K562 (cell line): ENCODE measurements around the gene MICAL2. TPM values are rescaled to one million over a fixed set of nuclear protein-coding genes. Genes with fewer than 3 reads are reported as not detected.

Source experiments
- ATAC-seq: fragments of 200-7000 bp; cut with Tn5 transposase; 3 replicates; pipeline ENCODE4 v1.9.1; 2020; ENCODE audit warnings: moderate library complexity
- BruUV-seq: library from RNA; stranded (reverse); fragments of 400-500 nt; replicated peaks from 2 replicates; lab custom pipeline; 2021; lab: Mats Ljungman, UMichigan
- CTCF ChIA-PET: fragments of 300-600 bp; formaldehyde crosslinking; extraction: SDS; loops from one replicate; lab custom pipeline; 2021; ENCODE audit warnings: low intra/inter-chr PET ratio; lab: Yijun Ruan, JAX
- POLR2A ChIA-PET: fragments of 300-600, 350-650 bp; sonication (Branson Sonifier 250); formaldehyde crosslinking; extraction: SDS; loops from one replicate; lab custom pipeline; 2021; ENCODE audit warnings: antibody characterized with exemption, inconsistent platforms; lab: Yijun Ruan, JAX
- DNase-seq, 4 experiments: peaks; one replicate each; pipeline versions ENCODE4 v3.0.0 to v3.0.0-alpha.2; 2011 to 2018; ENCODE audit warnings: low spot score in 3 of 4, mixed read lengths in 3 of 4; ENCODE audit errors: extremely low read depth in 1 of 4
- FAIRE-seq: peaks from 2 replicates; lab custom pipeline; 2011; peaks lifted over from hg19 to GRCh38; lab: Jason Lieb, UNC
- H2AFZ ChIP-seq: 2 replicates; pipeline ENCODE4 v1.6.0; 2011; ENCODE audit warnings: low read depth, low read length, control low read depth, inconsistent platforms
- H3K27ac ChIP-seq: fragments of 200-600 bp; 3 replicates; pipeline ENCODE4 v1.8.0; 2011; ENCODE audit warnings: low read depth, mild to moderate bottlenecking, control low read depth, inconsistent platforms, low read length, moderate library complexity, mixed read lengths; ENCODE audit errors: extremely low read depth
- H3K27me3 ChIP-seq, 2 experiments: fragments of 300-600 bp in 1 of 2; 2 replicates in 1 of 2; 3 replicates in 1 of 2; pipeline versions ENCODE4 v1.6.0 to v1.8.0; 2011; ENCODE audit warnings: inconsistent platforms in 2 of 2, low read length in 2 of 2, mild to moderate bottlenecking in 1 of 2, mixed read lengths in 1 of 2, moderate library complexity in 1 of 2; ENCODE audit not compliant: control insufficient read depth in 2 of 2, insufficient read depth in 2 of 2
- H3K36me3 ChIP-seq: fragments of 300-600 bp; 3 replicates; pipeline ENCODE4 v1.8.0; 2011; ENCODE audit warnings: mild to moderate bottlenecking, low read length, inconsistent platforms; ENCODE audit not compliant: control insufficient read depth, insufficient read depth
- H3K4me1 ChIP-seq, 2 experiments: fragments of 200-600 bp in 1 of 2; replicated peaks in 1 of 2; 2 replicates in 1 of 2; 3 replicates in 1 of 2; pipeline versions ENCODE4 v1.5.1 to v1.8.0; 2011; ENCODE audit warnings: inconsistent platforms in 2 of 2, low read length in 2 of 2, mild to moderate bottlenecking in 1 of 2, mixed read lengths in 1 of 2, moderate library complexity in 1 of 2; ENCODE audit not compliant: control insufficient read depth in 2 of 2, insufficient read depth in 2 of 2
- H3K4me2 ChIP-seq: 2 replicates; pipeline ENCODE4 v1.6.1; 2011; ENCODE audit warnings: low read length, control low read depth, inconsistent platforms, mixed read lengths; ENCODE audit not compliant: insufficient read depth
- H3K4me3 ChIP-seq: fragments of 200-600 bp; sonication (generic), shearing (Covaris generic); 2 replicates; pipeline ENCODE4 v1.5.1; 2016; ENCODE audit warnings: control low read depth, inconsistent platforms
- H3K79me2 ChIP-seq: fragments of 200-600 bp; 3 replicates; pipeline ENCODE4 v1.8.0; 2011; ENCODE audit warnings: low read length, inconsistent platforms; ENCODE audit not compliant: control insufficient read depth, insufficient read depth
- H3K9ac ChIP-seq, 2 experiments: 2 replicates each; pipeline versions ENCODE4 v1.6.0 to v1.6.1; 2011; ENCODE audit warnings: low read depth in 2 of 2, low read length in 2 of 2, control low read depth in 1 of 2, inconsistent platforms in 1 of 2, mild to moderate bottlenecking in 1 of 2, mixed read lengths in 1 of 2; ENCODE audit not compliant: insufficient read depth in 1 of 2
- H3K9me1 ChIP-seq: one replicate; pipeline ENCODE4 v1.6.0; 2011; ENCODE audit warnings: inconsistent platforms, mild to moderate bottlenecking, low read length, moderate library complexity; ENCODE audit not compliant: control insufficient read depth, insufficient read depth
- H3K9me3 ChIP-seq: replicated peaks from 2 replicates; pipeline ENCODE4 v1.5.1; 2011; ENCODE audit warnings: low read depth, low read length, inconsistent platforms; ENCODE audit not compliant: control insufficient read depth, insufficient read depth
- H4K20me1 ChIP-seq: replicated peaks from 2 replicates; pipeline ENCODE4 v1.6.1; 2011; ENCODE audit warnings: low read length, inconsistent platforms, mixed read lengths; ENCODE audit not compliant: control insufficient read depth, insufficient read depth
- CHCHD3 ChIP-seq: fragments of 250-450 bp; sonication (Bioruptor Pico); IDR thresholded peaks from 2 replicates; pipeline ENCODE4 v2.1.2; 2022; ENCODE audit warnings: mild to moderate bottlenecking
- CREB3L1 ChIP-seq: fragments of 450-650 bp; IDR thresholded peaks from 2 replicates; pipeline ENCODE4 v1.6.1; 2014; ENCODE audit warnings: low read depth, mild to moderate bottlenecking, moderate library complexity, borderline replicate concordance
- DLX4 ChIP-seq: fragments of 250-450 bp; sonication (Bioruptor Pico); IDR thresholded peaks from 2 replicates; pipeline ENCODE4 v1.6.1; 2021; ENCODE audit warnings: mild to moderate bottlenecking
- HES1 ChIP-seq: fragments of 450-650 bp; IDR thresholded peaks from 2 replicates; pipeline ENCODE4 v1.6.1; 2016; ENCODE audit warnings: low read depth, mild to moderate bottlenecking, moderate library complexity
- NFRKB ChIP-seq: fragments of 450-650 bp; IDR thresholded peaks from 2 replicates; pipeline ENCODE4 v1.6.1; 2016; ENCODE audit warnings: low read depth
- RHOXF2B ChIP-seq: fragments of 250-450 bp; sonication (Bioruptor Pico); conservative IDR thresholded peaks from 2 replicates; pipeline ENCODE4 v1.5.1; 2021
- TRIM24 ChIP-seq, 2 experiments: fragments of 450-650 bp; IDR thresholded peaks; 2 replicates each; pipeline ENCODE4 v1.6.1; 2016
- YBX1 ChIP-seq: fragments of 450-650 bp; IDR thresholded peaks from 2 replicates; pipeline ENCODE4 v1.7.1; 2016; ENCODE audit warnings: mild to moderate bottlenecking
- ZBTB43 ChIP-seq: sonication (generic); formaldehyde crosslinking; IDR thresholded peaks from 2 replicates; pipeline ENCODE4 v1.8.0; 2023; ENCODE audit warnings: mild to moderate bottlenecking, missing genetic modification reagents
- ZNF197 ChIP-seq: fragments of 200-800 bp; sonication (Bioruptor generic); IDR thresholded peaks from 2 replicates; pipeline ENCODE4 v1.6.1; 2016; ENCODE audit warnings: low read depth, missing genetic modification characterization, missing compliant biosample characterization
- ZNF518B ChIP-seq: fragments of 250-450 bp; sonication (Bioruptor Pico); IDR thresholded peaks from 2 replicates; pipeline ENCODE4 v1.5.0; 2021; ENCODE audit warnings: mild to moderate bottlenecking, moderate library complexity
- ZNF785 ChIP-seq: fragments of 250-450 bp; sonication (Bioruptor Pico); IDR thresholded peaks from 2 replicates; pipeline ENCODE4 v1.4.0; 2020; ENCODE audit warnings: mild to moderate bottlenecking
- WGBS: fragments of 100-300 bp; shearing (Covaris generic); methylation state at CpG from one replicate; pipeline ENCODE4 v1.1.6; 2016; ENCODE audit warnings: low coverage, mixed read lengths; ENCODE audit not compliant: insufficient coverage; ENCODE audit errors: missing lambda C conversion rate; 5-methylcytosine and 5-hydroxymethylcytosine counted together
- in situ Hi-C: fragments of 300-500 bp; cut with MboI; formaldehyde crosslinking; loops from 4 replicates; pipeline ENCODE4 v1.15.0; 2018; ENCODE audit warnings: inconsistent platforms, mixed read lengths
- intact Hi-C: fragments of 100-400 bp; cut with micrococcal nuclease; formaldehyde crosslinking; loops from 2 replicates; pipeline ENCODE4 v1.14.2; 2022
- polyA plus RNA-seq, 8 experiments: library from polyadenylated mRNA; depleted of rRNA in 4 of 8; stranded (reverse) in 5 of 8; unstranded in 3 of 8; fragments of >200 nt; fragmentation: Nextera tagmentation in 2 of 8; fragmentation: Illumina TruSeq in 1 of 8; extraction: Ambion mirVana in 2 of 8; extraction: Trizol in 1 of 8; gene quantifications; 2 replicates each; pipeline versions ENCODE4 v1.2.1 to v1.2.3, GENCODE V29; 2011 to 2014; ENCODE audit warnings: inconsistent platforms in 1 of 8, missing spikeins in 1 of 8
- total RNA-seq, 7 experiments: library from RNA; depleted of rRNA in 6 of 7; stranded (reverse); fragments of >200 nt in 6 of 7; fragmentation: Illumina TruSeq in 2 of 7; extraction: Trizol in 2 of 7; gene quantifications; 2 replicates each; pipeline versions ENCODE4 v1.2.1 to v1.2.3, GENCODE V29; 2011 to 2021; ENCODE audit warnings: low replicate concordance in 1 of 7

The MICAL2 gene
- total and polyA plus RNA-seq, 9 of the 15 experiments (the other 6 are each of a cell fraction or from before 2014, with no cell fraction given), result 4.7 to 64.2 (median 33.6) TPM

DNA sequence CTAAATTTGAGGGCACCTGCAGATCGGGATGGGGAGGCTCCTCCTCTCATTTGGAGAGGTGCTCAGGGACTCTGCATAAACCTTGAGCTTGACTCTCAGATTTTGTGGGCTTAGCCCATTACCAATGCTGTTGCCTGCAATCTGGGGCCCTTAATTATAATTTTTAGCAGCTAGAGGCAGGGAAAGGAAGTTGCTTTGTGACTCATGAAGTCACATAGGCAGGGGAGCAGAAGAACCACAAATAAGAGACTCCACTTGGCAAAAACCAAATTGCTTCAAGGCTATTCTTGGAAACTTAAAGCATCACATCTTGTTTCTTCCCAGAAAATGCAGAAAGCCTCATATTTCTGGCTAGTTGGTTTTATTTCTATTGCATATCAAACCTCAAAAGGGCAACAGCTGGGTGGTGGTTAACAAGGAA is 46.9 kb downstream of the MICAL2 start:
- Histone ChIP-seq H3K9me3 (no peaks in the 10 kb centered on the region), H3K36me3 (peaks cover 16% of the 10 kb centered on the region; the same call in 2 of the 3 replicates), H3K9me1 (no peaks in the 10 kb centered on the region), H3K4me3 (no peak overlapping the region), H3K79me2 (no peaks in the 10 kb centered on the region), H2AFZ (no peak overlapping the region), H4K20me1 (no peaks in the 10 kb centered on the region), H3K27ac (no peak overlapping the region), H3K27me3 (no peaks in the 10 kb centered on the region), H3K4me1 (peaks cover 39 to 56% of the 10 kb centered on the region in 2 experiments), H3K9ac (peak overlapping the region in 1 of 2 experiments; percentile 18; a peak in 1 of 4 replicates), H3K4me2 (no peak overlapping the region)
- ChIA-PET POLR2A (interaction anchor here (0.6 to 1.4 kb wide), 5 partner anchors 8 to 79 kb away, joined by 3 to 5 read pairs (median 3); no protein-coding TSS in a partner anchor), CTCF (no interaction called here)
- in situ Hi-C loops, result no loop called here
- FAIRE-seq (peak; percentile 57), DNase-seq (no peak), ATAC-seq (no peak)
- intact Hi-C loops, result loop anchor here (5.0 kb wide), 1 partner anchor 80 kb away; no protein-coding TSS in a partner anchor
- no TSS peak for BruUV-seq
- 31% methylated on average over 1 of the region's 1 CpG for WGBS
- TF ChIP-seq ZBTB43 (no peak), CHCHD3 (CRISPR knock-in tag) (no peak), RHOXF2B (no peak), ZNF518B (CRISPR knock-in tag) (no peak), ZNF785 (CRISPR knock-in tag) (no peak), NFRKB (no peak), DLX4 (CRISPR knock-in tag) (no peak), ZNF197 (CRISPR knock-in tag) (no peak), YBX1 (no peak), TRIM24 (IDR thresholded peaks at IDR 0.05) (no peak), CREB3L1 (no peak), HES1 (no peak)
